Stimulated activated effector memory CD8-positive, alpha-beta T cell treated with anti-CD3 and anti-CD28 coated beads, Interleukin-12 subunit alpha, Interleukin-12 subunit beta, amount 100 ng/mL, for 72 hours (primary cell): ENCODE data around the gene RAX2.

Source experiments
- ATAC-seq: fragments of 150-1000 bp; cut with Tn5 transposase; 2 replicates; pipeline ENCODE4 v1.10.0; 2021
- DNase-seq, 2 donors: peaks; one replicate each; pipeline ENCODE4 v3.0.0; 2021 to 2022; ENCODE audit warnings: low spot score in 2 of 2
- H3K27ac Mint-ChIP-seq: one replicate; pipeline ENCODE4 v1.8.0; 2022; ENCODE audit warnings: mild to moderate bottlenecking, mixed read lengths
- H3K36me3 Mint-ChIP-seq: one replicate; pipeline ENCODE4 v1.8.0; 2022; ENCODE audit warnings: mild to moderate bottlenecking, mixed read lengths
- H3K4me1 Mint-ChIP-seq: one replicate; pipeline ENCODE4 v1.8.0; 2022; ENCODE audit warnings: mixed read lengths
- H3K4me3 Mint-ChIP-seq: one replicate; pipeline ENCODE4 v1.8.0; 2022; ENCODE audit warnings: mild to moderate bottlenecking, mixed read lengths
- H3K9me3 Mint-ChIP-seq: one replicate; pipeline ENCODE4 v1.8.0; 2022; ENCODE audit warnings: mixed read lengths

RAX2 gene

DNA sequence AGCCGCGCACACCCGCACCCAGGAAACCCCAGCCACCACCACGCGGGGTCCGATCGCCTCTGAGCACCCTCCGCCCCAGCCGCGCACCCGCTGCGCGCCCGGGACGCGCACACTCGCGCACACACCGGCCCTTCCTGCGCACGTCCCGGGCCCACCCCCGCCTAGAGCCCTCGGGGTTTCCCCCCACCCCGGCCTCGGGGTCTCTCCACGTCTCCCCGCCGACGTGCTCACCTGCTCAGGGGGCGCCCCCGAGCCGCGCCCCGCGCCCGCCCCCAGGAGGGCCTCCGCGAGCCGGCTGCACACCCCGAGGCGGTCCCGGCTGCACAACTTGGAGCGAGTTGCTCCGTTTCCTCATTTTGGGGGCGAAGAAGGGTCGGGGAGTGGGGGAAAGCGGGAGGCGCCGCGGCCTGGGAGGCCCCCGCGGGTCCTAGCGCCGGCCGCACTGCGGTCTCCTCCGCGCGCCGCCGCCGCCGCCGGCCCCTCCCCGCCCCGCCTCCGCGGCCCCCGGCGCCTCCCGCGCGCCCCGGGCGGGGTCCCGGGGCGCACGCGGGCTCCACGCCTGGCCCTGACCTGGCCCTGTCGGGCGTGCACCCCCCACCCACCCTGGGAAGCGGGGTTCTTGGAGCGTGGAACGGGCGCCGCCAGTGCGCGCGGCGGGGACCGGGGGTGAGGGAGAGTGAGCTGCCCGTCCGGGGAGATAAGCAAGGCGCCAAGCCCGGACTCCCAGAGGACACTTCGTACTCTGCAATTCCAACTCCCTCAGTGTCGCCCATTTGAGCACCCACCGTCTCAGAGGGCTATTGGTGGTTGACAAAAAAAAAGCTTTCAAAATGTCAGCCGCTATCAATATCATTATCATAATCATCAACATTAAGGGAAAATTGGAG lies 14.2 kb upstream of the RAX2 start, which contains the start of gene MATK:
Gene MATK, minus strand, starts transcription at position 444 of the 887 bp plus-strand sequence. CDS start 1,246 bp downstream, outside the sequence.
- H3K4me1 Mint-ChIP-seq = peaks cover 43% of the 10 kb centered on the region

DNA sequence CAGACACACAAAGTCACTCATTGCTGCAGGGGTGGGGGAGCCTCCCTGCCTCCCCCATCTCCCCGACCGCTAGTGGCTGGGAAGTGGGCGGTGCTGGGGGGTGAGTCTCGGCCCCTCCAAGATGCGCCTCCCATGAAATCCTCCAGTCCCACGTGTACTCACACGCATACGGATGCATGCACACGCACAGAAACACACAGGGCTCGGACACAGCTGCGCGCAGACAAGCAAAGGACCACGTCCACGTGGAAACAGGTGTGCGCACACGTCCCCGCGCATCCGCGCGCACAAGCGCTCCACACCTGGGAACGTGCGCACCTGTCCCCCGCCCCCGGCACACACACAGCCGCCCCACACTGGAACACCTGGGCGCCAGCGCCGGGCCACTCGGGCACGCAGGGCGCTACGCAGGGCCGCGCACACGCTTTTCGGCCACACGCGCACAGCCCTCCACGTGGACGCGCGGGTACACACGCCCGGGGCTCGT lies 13.5 kb upstream of the RAX2 start:
- Mint-ChIP-seq H3K27ac (peak overlapping the region; percentile 68), H3K4me1 (peaks cover 40% of the 10 kb centered on the region), H3K36me3 (peaks cover 32% of the 10 kb centered on the region), H3K4me3 (peak overlapping the region; percentile 74), H3K9me3 (peaks cover 9% of the 10 kb centered on the region)
- no peak for DNase-seq
- peak; percentile 29 for ATAC-seq

More for the DNA sequence above, 14.2 kb upstream of the RAX2 start, which contains the start of gene MATK:
- peak; percentile 53 for ATAC-seq
- Mint-ChIP-seq H3K36me3 (peaks cover 32% of the 10 kb centered on the region), H3K4me3 (peak within 1 kb of the TSS; percentile 74), H3K9me3 (peaks cover 9% of the 10 kb centered on the region), H3K27ac (peak within 1 kb of the TSS; percentile 68)
- peak in 1 of 2 donors; percentile 71 for DNase-seq

DNA sequence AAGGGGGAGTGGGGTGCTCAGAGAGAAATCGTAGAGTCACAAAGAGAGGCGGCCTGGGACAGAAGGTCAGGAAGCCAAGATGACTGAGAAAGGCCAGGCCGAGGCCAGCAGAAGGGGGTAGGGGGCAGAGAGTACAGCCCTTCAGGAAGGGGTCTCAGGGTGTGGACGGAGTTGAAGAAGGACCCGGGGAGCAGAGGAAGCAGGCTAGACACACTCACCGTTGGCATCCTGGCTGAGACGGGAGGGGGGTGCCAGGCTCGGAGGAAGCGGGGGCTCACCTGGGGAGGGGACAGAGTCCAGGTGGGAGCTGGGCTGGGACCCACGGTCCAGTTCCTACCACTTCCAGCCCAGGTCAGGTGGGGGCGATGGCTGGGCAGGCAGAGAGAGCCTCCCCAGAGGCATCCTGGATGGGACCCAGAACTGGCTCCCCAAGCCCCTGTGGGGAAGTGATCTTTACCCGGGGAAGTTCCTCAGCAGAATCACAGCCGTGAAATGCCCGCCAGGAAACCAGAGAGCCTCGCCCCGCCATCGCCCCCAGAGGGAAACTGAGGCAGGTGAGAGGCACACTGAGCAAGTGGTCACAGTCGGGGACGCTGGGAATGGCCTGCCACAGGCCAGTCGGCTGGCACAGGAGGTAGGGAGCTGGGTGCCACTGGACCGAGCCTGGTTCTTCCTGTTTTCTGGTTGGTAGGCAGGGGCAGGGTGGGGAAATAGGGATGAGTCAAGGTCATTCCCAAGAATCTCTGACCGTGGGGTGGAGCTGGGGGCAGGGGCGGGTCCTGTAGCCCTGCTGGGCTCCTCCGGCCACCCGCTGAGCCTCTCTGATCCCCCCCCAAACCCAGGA lies 12.8 kb upstream of the RAX2 start:
- Mint-ChIP-seq H3K36me3 (peaks cover 32% of the 10 kb centered on the region), H3K4me3 (peak overlapping the region; percentile 74), H3K27ac (peak overlapping the region; percentile 68), H3K9me3 (peaks cover 9% of the 10 kb centered on the region), H3K4me1 (peaks cover 33% of the 10 kb centered on the region)
- ATAC-seq (no peak), DNase-seq (no peak)

DNA sequence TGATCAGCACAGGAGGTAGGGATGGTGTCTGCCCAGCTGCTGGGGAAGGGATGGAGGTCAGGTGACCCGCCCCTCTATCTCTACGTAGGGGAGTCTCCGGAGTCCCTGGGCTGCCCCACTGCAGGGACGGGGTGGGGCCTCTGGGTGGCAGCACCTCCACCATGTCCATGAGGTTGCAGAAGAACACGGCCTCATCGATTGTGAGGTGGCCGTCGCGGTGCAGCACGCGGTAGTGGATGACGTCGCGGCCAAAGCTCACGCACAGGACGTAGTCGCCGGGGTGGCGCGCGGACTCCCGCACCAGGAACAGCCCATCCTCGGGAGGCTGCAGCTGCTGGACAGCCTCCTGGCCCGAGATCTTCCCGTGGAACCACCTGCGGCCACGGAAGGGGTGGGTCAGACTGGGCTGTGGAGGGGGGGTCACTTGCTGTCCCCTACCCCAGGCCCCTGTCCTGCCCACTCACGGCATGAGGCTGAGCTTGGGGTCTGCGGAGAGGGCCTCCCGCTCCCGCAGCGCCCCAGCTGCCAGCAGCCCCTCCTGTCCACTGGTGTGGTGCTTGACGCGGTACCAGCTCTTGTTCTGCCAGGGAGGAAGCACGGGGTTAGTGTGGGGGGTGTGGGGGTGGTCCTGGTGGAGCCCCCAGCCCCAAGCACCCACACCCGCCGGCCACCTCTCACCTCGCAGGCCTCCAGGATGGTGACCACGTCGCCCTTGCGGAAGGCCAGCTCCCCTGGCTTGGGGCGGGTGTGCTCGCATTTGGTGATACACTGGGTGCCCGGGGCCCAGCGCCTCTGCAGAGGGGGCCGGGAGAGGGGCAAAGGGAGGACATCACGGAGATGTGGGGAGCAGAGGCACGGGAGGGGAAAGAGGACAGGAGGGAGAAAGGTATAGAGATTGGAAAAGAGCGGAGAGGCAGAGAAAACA lies 11.9 kb upstream of the RAX2 start:
- Mint-ChIP-seq H3K36me3 (peaks cover 29% of the 10 kb centered on the region), H3K27ac (peak overlapping the region; percentile 68), H3K4me3 (peak overlapping the region; percentile 74), H3K9me3 (peaks cover 9% of the 10 kb centered on the region), H3K4me1 (peaks cover 26% of the 10 kb centered on the region)
- DNase-seq = peak in 1 of 2 donors; percentile 43
- ATAC-seq = peak; percentile 63

DNA sequence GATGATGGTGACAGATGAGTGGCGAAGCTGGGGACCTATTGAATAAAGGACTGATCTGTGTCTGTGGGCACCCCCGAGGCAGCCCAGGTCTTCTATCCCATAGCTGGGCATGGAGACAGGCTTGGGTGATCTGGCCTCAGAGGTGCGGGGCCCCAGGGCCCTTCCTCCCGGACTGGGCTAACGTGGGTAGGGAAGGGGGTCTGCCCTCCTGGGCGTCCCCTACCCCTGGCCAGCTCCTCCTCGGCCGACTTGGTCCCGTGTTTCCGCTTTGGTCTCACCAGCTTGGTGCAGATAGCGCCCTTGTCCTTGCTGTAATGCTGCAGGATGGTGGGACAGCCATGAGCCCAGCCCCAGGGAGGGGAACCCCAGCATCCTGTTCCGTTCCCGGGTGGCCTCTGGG lies 10.9 kb upstream of the RAX2 start:
- Mint-ChIP-seq H3K4me3 (no peak overlapping the region), H3K27ac (no peak overlapping the region)
- ATAC-seq = no peak

DNA sequence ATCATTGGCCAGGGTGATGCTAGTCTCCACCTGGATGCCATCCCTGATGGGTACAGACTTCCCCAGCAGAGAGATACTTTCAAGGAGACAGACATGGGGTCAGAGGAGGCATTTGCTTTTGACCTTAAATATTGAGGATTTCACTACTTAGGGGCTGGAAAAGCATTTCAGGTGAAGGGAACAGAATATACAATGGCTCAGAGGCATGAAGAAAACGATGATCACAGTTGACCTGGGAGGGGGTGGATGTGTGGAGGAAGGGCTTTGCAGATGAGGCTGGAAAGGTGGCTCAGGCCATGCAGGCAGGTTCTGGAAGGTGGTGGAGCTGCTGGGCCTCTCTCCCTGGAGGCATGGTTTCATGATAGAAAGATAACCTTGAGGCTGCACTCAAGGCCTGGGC lies 10.3 kb upstream of the RAX2 start:
- Mint-ChIP-seq H3K27ac (peak overlapping the region; percentile 7), H3K36me3 (peaks cover 25% of the 10 kb centered on the region), H3K4me3 (no peak overlapping the region), H3K4me1 (peaks cover 22% of the 10 kb centered on the region), H3K9me3 (peaks cover 9% of the 10 kb centered on the region)
- DNase-seq (no peak), ATAC-seq (no peak)

More for the DNA sequence above, 10.9 kb upstream of the RAX2 start:
- no peak for DNase-seq
- peaks cover 22% of the 10 kb centered on the region for H3K4me1 Mint-ChIP-seq
- H3K9me3 Mint-ChIP-seq = peaks cover 9% of the 10 kb centered on the region
- peaks cover 25% of the 10 kb centered on the region for H3K36me3 Mint-ChIP-seq

DNA sequence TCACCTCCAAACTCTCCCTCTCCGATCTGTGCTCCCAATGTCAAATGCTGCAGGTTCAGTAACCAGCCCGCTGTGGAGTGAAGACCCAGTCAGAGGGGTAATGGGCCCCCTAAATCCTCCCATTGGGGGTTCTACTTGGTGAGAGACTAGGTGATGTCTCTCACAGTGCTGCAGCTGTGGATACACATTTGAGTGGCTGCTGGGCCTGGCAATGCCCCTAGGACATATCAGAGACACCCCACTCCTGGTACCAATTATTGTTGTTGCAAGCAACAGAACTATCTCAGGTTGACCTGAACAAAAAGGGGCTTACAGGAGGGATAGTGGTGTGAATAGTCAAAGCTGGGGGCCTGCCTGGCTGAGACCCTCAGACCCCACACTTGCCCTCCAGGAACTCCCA lies 9.6 kb upstream of the RAX2 start:
- peaks cover 26% of the 10 kb centered on the region for H3K36me3 Mint-ChIP-seq
- ATAC-seq (no peak), DNase-seq (no peak)
- peak overlapping the region; percentile 7 for H3K27ac Mint-ChIP-seq
- H3K4me1 Mint-ChIP-seq = peaks cover 22% of the 10 kb centered on the region
- H3K9me3 Mint-ChIP-seq = peaks cover 9% of the 10 kb centered on the region
- H3K4me3 Mint-ChIP-seq = no peak overlapping the region

DNA sequence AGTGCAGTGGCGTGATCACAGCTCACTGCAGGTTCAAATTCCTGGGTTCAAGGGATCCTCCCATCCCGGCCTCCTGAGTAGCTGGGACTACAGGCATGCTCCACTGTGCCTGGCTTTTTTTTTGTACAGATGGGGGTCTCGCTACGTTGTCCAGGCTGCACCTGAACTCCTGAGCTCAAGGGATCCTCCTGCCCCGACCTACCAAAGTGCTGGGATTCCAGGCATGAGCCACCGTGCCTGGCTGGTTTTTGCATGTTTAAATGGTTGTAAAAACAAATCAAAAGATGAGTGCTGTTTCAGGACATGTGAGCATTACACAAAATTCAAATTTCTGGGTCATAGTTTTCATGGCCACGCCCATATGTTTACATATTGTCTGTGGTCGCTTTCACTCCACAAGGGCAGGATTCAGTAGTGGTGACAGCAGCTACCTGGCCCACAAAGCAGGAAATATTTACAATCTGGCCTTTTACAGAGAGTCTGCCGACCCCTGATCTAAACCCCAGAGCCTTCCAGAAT lies 8.8 kb upstream of the RAX2 start:
- no peak overlapping the region for H3K4me3 Mint-ChIP-seq
- H3K4me1 Mint-ChIP-seq = peaks cover 22% of the 10 kb centered on the region
- peaks cover 12% of the 10 kb centered on the region for H3K9me3 Mint-ChIP-seq
- no peak for ATAC-seq
- no peak for DNase-seq
- H3K36me3 Mint-ChIP-seq = peaks cover 31% of the 10 kb centered on the region
- no peak overlapping the region for H3K27ac Mint-ChIP-seq

DNA sequence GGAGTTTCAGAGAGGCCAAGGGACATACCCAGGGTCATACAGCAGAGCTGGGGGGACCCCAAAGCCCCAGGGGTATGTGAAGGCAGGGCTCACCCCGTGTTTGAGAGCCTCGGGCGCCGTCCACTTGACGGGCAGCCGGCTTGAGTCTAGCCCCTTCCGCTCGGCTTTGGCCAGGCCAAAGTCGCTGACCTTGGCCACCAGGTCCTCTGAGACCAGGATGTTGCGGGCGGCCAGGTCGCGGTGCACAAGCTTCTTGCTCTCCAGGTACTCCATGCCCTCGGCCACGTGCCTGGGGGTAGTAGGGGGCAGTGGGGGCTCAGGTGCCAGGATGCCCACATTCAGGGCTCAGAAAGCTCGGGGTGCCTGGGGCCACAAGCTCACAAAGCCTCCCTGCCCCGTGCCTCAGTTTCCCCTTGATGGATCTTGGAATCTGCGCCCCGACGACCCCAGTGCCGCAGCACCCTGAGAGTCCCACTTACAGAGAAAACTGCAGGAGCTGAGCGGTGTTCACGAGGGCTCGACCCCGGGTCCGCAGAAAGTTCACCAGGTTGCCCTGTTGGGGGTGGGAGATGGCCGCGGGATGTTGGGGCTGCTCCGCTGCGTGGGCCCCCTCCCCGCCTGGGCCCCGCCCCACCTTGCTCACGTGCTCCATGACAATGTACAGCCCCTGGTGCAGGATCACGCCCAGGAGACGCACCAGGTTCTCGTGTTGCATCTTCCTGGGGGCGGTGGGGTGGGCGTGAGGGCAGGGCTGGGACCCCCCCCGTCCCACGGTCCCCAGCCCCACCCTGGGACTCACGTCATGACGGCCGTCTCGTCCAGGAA lies 7.1 kb upstream of the RAX2 start:
- peaks cover 13% of the 10 kb centered on the region for H3K4me1 Mint-ChIP-seq
- H3K9me3 Mint-ChIP-seq = peaks cover 12% of the 10 kb centered on the region
- H3K36me3 Mint-ChIP-seq = peaks cover 23% of the 10 kb centered on the region
- H3K4me3 Mint-ChIP-seq = no peak overlapping the region
- DNase-seq (no peak), ATAC-seq (no peak)
- H3K27ac Mint-ChIP-seq = no peak overlapping the region

DNA sequence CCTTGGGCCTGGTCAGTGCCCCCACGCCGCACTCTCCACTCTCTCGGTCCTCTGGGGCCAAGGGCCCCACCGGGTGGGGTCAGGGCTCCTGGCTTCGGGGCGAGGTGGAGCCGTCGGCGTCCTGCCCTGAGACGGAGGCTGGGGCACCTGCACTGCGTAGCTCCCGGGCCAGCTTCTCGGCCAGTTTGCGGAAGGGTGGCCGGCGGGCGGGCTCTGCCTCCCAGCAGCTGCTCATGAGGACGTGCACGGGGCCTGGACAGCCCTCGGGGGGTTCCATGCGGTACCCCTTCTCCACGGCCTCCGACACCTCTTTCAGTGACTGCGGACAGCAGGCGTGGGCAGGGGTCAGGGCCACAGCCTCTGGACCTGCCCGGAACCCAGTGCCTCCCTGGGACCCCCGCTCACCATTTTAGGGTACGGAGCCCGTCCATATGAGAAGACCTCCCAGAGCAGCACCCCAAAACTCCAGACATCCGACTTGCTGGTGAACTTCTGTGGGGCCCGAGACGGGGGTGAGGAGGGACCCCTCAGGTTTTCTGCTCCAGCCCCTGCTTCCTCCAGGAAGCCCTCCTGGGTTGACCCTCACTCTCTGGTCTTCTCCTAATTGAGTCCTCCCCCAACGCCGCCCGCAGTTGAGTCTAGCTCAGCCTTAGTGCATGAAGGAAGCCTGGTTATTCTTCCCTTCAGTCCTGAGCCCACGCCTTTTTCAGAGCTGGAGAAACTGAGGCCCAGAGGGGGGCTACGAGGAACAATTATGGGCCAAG lies 6.3 kb upstream of the RAX2 start:
- DNase-seq (no peak), ATAC-seq (no peak)
- H3K27ac Mint-ChIP-seq = no peak overlapping the region
- H3K4me3 Mint-ChIP-seq = no peak overlapping the region
- H3K9me3 Mint-ChIP-seq = peaks cover 12% of the 10 kb centered on the region
- peaks cover 17% of the 10 kb centered on the region for H3K36me3 Mint-ChIP-seq
- peaks cover 13% of the 10 kb centered on the region for H3K4me1 Mint-ChIP-seq

DNA sequence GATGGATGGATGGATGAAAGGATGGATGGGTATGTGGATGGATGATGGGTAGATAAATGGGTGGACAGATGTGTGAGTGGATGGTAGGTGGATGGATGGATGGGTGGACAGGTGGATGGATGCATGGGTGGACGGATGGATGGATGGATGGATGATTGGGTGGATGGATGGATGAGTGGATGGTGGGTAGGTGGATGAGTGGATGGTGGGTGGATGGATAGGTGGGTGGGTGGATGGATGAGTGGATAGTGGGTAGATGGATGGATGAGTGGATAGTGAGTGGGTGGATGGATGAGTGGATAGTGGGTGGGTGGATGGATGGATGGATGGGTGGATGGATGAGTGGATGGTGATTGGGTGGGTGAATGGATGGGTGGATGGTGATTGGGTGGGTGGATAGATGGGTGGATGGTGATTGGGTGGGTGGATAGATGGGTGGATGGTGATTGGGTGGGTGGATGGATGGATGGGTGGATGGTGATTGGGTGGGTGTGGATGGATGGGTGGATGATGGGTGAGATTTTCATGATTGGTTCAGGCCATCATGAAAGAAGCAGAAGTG lies 4.5 kb upstream of the RAX2 start:
- DNase-seq (no peak), ATAC-seq (no peak)
- Mint-ChIP-seq H3K27ac (no peak overlapping the region), H3K9me3 (peaks cover 4% of the 10 kb centered on the region), H3K36me3 (peaks cover 11% of the 10 kb centered on the region), H3K4me3 (no peak overlapping the region), H3K4me1 (peaks cover 4% of the 10 kb centered on the region)

DNA sequence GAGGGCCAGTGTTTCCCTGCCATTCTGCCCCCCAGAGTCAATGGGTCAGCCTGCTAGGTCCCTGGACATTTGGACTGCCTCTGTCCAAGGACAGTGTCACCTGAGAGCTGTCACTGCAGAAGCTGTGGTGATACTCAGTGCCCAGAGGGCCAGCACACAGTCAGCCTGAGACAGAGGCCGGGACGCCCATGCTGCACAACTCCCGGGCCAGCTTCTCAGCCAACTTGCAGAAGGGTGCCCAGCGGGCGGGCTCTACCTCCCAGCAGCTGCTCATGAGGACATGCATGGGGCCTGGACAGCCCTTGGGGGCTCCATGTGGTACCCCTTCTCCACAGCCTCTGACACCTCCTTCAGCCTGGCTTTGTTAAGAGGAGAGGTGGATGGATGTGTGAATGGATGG lies 3.8 kb upstream of the RAX2 start:
- Mint-ChIP-seq H3K36me3 (peaks cover 11% of the 10 kb centered on the region), H3K4me1 (no peaks in the 10 kb centered on the region)

DNA sequence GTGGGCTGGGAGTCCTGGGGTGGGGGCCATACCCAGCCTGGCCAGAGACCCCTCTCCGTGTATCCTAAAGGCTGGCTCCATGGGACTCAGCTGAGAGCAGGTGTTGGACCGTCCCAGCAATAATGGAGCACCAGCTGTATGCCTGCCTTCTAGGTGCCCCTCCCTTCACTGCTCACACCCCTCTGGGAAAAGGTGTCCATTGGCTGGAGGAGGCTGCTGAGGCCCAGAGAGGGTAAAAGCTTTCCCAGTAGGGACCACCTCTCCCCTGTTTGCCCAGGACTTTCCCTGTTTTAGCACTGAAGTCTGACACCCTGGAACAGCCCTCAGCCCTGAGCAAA lies 3.3 kb upstream of the RAX2 start:
- DNase-seq = no peak
- H3K4me3 Mint-ChIP-seq = no peak overlapping the region
- no peaks in the 10 kb centered on the region for H3K4me1 Mint-ChIP-seq
- H3K27ac Mint-ChIP-seq = no peak overlapping the region
- peaks cover 3% of the 10 kb centered on the region for H3K9me3 Mint-ChIP-seq
- ATAC-seq = no peak
- peaks cover 11% of the 10 kb centered on the region for H3K36me3 Mint-ChIP-seq

More for the DNA sequence above, 3.8 kb upstream of the RAX2 start:
- DNase-seq (no peak), ATAC-seq (no peak)
- Mint-ChIP-seq H3K4me3 (no peak overlapping the region), H3K27ac (no peak overlapping the region), H3K9me3 (peaks cover 3% of the 10 kb centered on the region)
